SU-DHL-6 (cell line): ENCODE measurements around the gene CAGE1.

Source experiments
- EZH2phosphoT487 ChIP-seq: fragments of 200-600 bp; sonication (generic), shearing (Covaris generic); conservative IDR thresholded peaks from 2 replicates; pipeline ENCODE4 v1.6.1; 2018; ENCODE audit warnings: mild to moderate bottlenecking, antibody characterized with exemption, low read length, moderate library complexity, mixed read lengths
- TF ChIP-seq, protein P1 (sequence below): fragments of 200-600 bp; sonication (generic); IDR thresholded peaks from one replicate; pipeline ENCODE4 v1.5.1; 2017; ENCODE audit warnings: antibody characterized with exemption, mild to moderate bottlenecking, low read length, moderate library complexity; ENCODE audit not compliant: insufficient read depth, poor library complexity, severe bottlenecking

GRCh38 chr6:7439228-7439627 is 49.7 kb upstream of the CAGE1 start:
- TF ChIP-seq, protein P1, sequence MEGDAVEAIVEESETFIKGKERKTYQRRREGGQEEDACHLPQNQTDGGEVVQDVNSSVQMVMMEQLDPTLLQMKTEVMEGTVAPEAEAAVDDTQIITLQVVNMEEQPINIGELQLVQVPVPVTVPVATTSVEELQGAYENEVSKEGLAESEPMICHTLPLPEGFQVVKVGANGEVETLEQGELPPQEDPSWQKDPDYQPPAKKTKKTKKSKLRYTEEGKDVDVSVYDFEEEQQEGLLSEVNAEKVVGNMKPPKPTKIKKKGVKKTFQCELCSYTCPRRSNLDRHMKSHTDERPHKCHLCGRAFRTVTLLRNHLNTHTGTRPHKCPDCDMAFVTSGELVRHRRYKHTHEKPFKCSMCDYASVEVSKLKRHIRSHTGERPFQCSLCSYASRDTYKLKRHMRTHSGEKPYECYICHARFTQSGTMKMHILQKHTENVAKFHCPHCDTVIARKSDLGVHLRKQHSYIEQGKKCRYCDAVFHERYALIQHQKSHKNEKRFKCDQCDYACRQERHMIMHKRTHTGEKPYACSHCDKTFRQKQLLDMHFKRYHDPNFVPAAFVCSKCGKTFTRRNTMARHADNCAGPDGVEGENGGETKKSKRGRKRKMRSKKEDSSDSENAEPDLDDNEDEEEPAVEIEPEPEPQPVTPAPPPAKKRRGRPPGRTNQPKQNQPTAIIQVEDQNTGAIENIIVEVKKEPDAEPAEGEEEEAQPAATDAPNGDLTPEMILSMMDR, result no peak
- no peak for TF ChIP-seq EZH2phosphoT487
